ENCODE measurements around the gene MAPK1.
A peak's percentile ranks its signal among the peaks of the same experiment; 100 is the strongest.
"Not testable (repeated sequence)": the region's sequence is repeated elsewhere in the genome, so short reads cannot be mapped to it uniquely, and the experiment has no call there.

MAPK1 gene

GRCh38 chr22:21744917-21745316, 122.5 kb downstream of the MAPK1 start:
- not testable (repeated sequence) for DNase-seq

- no peak for DNase-seq
These were observed 125.7 kb downstream of the MAPK1 start for GRCh38 chr22:21741790-21742189.

DNA sequence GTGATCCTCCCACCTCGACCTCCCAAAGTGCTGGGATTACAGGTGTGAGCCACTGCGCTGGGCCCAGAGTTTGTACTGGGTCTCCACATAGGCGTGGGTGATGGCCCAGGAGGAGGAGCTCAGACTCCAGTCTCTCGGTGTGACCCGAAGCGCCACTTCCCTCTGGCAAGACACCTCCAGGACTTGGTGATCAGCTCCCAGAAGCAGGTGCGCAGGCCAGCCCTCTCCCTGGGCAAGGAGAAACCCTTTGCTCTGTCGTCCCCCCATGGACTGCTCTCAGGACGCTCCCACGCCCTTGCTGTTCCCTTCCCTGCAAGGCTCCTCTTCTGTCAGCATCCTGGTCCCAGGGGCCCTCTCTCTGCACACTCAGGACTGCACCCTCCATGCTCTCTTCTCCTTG, 126.4 kb downstream of the MAPK1 start:
- DNase-seq = no peak

GRCh38 chr22:21739828-21740377, 127.5 kb downstream of the MAPK1 start:
- DNase-seq = no peak

DNA sequence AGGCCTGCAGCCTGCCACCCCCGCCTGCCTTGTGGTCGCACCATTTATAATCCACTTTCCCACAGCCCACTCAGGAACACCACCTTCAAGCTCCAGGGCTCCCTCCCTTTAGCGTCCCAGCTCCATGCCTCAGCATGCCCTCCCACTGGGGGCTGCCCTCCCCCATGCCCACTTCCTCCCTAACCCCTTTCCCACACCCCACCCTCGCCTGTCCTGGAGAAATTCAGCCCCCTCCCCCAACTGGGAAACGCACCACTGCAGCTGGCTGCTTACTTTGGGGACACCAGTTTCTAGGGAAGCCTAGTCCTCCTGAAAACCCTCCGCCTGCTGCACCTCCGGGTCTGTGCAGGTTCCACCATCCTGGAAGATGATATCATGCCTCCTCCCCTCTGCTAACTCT, 128.5 kb downstream of the MAPK1 start:
- no peak for DNase-seq

DNA sequence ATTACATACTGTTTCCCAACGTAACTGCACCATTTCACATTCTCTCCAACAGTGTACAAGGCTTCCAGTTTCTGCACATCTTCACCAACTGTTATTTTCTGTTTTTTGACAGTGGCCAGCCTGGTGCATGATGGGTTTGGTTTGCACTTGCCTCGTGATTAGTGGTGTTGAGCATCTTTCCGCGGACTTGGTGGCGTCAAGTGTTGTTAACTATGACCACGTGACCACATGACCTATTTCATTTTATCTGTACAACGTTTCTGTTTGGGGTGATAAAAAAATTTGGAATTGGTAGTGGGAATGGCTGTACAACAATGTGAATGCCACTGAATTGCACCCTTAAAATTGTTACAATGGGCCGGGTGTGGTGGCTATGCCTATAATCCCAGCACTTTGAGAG, 129.4 kb downstream of the MAPK1 start:
- DNase-seq = no peak

GRCh38 chr22:21736948-21737347, 130.5 kb downstream of the MAPK1 start:
- no peak for DNase-seq

GRCh38 chr22:21736084-21736642, 131.3 kb downstream of the MAPK1 start:
- DNase-seq = no peak

DNA sequence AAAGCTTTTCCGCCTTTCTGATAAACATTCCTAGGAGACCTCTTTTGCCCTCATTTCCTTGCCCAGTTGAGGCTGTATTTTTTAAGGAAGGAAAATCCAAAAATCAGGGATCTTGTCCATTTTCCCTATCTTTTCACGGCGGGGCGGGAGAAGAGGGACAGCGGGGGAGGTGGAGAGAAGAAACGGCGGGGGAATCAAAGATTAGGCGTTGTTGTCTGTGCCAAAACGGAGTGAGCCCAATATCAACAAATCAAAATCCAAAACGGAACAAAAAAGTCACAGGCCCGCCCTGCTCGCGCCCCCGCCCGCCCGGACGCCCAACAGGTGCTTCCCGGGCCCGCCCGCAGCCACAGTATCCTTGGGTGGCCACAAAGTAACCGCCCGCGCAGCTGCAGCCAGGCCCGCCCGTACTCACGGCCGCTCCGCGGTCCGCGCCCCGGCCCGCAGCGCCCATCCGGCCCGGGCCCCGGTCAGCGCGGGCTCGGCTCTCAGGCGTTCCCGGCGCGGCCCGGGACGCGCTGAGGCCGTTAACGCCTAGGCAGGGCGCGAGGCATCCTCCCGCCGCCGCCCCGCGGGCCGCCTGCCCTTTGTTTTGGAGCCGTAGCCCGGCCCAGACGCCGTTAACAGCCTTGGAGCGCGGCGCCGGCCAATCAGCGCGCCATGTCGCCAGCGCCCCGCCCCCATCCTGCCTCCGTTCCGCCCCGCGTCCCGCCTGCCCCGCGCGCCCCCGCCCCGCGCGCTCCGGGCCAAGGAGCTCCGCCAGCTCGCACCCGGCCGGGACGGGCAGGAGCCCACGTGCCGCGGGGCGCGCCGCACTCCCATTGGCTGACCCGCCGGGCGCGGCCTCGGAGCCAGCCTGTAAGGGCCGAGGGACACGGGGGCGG, 132.0 kb downstream of the MAPK1 start, which contains the start of gene YPEL1:
YPEL1 (minus strand) TSS at position 595 of the 884 bp plus-strand sequence. CDS start 25,050 bp downstream, outside the sequence.
- DNase-seq = peak; percentile 92

DNA sequence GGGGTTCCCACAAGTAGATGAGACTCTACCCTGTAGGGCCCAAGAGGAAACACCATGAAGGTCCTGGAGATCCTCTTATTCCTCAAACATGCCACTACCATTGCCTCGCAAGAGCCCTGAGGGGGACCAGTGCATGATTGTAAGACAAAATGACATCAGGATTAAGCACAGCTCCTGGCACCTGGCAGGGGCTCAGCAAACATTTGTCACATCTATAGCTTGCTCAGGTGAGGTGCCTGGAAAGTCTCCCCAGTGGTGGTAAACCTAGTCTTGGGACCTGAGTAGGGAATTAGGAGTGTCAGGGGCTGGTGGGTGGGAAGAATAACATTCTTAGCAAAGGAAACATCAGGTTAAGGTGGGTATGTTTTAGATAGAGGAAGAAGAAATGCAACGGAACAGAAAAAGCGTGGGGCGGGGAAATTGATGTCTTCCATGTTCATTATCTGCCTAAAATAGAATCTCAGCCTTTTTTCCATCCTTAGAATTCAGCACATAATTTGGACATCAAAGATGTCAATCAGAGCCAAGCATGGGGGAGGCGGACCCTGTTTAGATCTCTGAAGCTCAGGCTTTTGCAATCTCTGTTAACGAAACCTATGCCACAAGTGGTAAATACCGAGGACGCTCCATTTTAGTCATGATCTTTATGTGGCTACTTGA, 132.8 kb downstream of the MAPK1 start:
- no peak for DNase-seq

- DNase-seq = no peak
These were observed 135.9 kb downstream of the MAPK1 start for GRCh38 chr22:21731503-21731902.

DNA sequence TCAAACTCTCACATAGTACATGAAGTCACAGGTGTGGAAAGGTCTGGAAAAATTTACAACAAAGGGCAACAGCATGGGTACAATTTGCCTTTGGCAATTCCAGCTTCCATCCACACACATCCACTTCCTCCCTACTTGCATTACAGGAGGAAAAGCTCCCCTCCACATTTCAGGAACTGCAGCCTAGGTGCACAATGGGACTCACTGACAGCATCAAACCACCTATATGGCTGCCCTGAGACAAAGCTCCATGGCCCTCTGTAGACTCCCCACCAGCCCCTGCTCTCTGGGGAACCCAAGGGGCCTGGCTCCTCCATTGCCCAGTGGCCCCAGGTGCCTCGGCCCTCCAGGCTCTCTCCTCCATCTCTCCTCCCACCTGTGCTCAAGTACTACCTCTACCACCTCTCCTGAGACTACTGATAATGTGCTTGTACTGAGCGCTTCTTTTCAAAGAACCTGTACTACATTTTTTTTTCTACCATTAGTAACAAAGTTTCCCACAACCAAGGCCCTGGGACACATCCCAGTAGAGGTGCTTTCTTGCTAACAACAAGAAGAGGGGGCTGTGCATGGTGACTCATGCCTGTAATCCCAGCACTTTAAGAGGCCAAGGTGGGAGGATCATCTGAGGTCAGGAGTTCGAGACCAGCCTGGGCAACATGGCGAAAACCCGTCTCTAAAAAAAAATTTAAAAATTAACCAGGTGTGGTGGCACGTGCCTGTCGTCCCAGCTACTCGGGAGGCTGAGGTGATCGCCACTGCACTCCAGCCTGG, 136.7 kb downstream of the MAPK1 start:
- no peak for DNase-seq

DNA sequence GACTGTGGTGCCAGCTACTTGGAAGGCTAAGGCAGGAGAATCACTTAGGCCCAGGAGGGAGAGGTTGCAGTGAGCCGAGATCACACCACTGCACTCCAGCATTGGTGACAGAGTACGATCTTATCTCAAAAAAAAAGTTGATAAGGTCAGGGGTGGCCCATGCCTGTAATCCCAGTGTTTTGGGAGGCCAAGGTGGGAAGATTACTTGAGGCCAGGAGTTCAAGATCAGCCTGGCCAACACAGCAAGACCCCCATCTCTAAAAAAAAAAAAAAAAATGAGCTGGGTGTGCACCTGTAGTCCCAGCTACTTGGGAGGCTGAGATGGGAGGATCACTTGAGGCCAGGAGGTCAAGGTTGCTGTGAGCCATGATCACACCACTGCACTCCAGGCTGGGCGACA, 138.3 kb downstream of the MAPK1 start:
- DNase-seq = not testable (repeated sequence)

GRCh38 chr22:21728270-21728669, 139.2 kb downstream of the MAPK1 start:
- no peak for DNase-seq

DNA sequence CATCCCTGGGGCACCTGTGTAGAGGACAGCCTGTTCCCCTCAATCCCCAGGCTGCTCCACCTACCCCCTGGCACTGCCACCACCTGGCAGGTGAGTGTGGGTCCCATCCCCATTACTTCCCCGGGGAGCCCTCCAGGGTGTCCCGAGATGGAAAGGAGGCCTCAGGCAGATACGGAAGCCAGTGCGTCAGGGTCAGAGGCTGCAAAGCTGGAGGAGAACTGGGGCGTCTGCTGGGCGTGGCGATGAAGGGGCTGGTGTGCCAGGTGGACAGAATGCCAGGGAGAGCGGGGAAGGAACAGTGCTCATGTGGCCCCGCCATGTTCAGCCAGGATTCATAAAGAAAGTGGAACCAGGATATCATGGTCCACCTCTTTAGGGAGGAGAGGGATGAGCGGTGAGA, 139.7 kb downstream of the MAPK1 start:
- DNase-seq = no peak

DNA sequence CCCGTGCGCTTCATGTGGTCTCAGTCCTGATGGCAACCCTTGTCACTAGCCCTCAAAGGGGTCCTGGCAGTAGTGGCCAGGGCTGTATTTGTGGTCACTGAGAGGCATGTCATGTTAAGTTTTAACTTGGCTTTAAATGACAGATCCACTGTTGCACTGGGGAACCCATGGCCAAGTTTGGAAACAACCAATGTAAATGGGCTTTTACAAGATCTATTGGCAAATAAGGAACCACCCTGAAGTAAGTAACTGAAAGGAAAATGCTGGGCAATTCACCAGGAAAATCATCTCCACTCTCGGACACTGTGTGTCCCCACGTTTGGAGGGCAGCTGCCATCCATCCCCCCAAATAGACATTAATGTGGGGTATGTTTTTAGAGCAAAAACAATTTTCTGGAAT, 140.3 kb downstream of the MAPK1 start:
- DNase-seq = no peak

GRCh38 chr22:21726650-21727049, 140.8 kb downstream of the MAPK1 start:
- DNase-seq = peak; percentile 29

GRCh38 chr22:21725956-21726649, 141.3 kb downstream of the MAPK1 start:
- DNase-seq = no peak

DNA sequence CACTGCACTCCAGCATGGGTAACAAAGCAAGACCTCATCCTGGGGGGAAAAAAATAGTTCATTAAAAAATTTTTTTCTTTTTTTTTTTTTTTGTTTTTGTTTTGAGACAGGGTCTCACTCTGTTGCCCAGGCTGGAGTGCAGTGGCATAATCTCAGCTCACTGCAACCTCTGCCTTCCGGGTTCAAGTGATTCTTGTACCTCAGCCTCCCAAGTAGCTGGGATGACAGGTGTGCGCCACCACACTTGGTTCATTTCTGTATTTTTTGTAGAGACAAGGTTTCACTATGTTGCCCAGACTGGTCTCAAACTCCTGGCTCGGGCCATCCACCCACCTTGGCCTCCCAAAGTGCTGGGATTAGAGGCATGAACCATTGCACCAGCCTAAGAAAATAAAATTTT, 142.9 kb downstream of the MAPK1 start:
- DNase-seq = not testable (repeated sequence)

- not testable (repeated sequence) for DNase-seq
These were observed 146.1 kb downstream of the MAPK1 start for GRCh38 chr22:21721195-21721852.

- DNase-seq = not testable (repeated sequence)
These were observed 147.1 kb downstream of the MAPK1 start for GRCh38 chr22:21720191-21720859.

All from stimulated activated CD4-positive, alpha-beta T cell treated with anti-CD3 and anti-CD28 coated beads, Interleukin-4, amount 100 ng/mL, for 24 hours (primary cell).